HG03432 (cell line): ENCODE data around the gene UPK3B.
"Not testable (repeated sequence)": the region's sequence is repeated elsewhere in the genome, so short reads cannot be mapped to it uniquely, and the experiment has no call there.

Experiments
- ATAC-seq: cut with Tn5 transposase; IDR thresholded peaks from one replicate; pipeline ENCODE4 v1.9.1; 2021; ENCODE audit warnings: mild to moderate bottlenecking, moderate library complexity; ENCODE audit not compliant: unreplicated experiment

Gene UPK3B

DNA sequence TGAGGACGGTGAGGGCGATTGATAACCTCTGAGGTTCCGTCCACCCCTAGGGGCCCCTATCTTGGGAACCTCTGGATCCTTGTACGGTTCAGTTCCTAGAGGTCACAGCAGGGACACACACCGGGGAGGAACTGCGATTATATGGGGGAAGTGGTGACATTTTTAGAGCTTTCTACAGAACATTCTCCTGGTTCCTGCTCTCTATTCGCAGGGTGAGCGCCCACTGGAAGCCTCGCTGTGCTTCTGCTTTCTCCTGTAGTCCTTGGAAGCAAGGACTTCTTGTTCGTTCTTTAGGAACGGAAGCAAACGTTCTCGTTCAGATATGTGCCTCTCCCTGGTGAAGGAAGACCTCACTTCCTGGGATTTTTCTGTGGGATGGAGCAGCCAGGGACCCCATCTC is 22.4 kb upstream of the UPK3B start:
- ATAC-seq: not testable (repeated sequence)

DNA sequence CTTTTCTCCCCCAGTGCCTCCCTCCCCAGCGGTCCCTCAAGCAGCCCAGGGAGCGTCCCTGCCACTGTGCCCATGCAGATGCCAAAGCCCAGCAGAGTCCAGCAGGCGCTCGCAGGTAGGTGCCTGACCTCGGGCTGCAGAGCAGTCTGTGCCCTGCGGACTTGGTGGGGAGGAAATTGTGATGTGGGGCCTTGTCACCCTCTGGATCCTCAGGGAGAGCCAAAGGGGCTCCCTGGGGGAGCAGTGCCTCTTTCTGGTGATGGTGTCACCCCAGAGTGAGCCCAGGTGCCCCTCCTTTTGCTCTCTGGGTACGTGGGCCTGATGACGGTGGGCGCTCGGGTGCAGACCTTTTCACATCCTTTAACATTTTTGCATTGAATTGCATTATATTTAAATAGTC is 18.2 kb upstream of the UPK3B start:
- ATAC-seq: not testable (repeated sequence)

DNA sequence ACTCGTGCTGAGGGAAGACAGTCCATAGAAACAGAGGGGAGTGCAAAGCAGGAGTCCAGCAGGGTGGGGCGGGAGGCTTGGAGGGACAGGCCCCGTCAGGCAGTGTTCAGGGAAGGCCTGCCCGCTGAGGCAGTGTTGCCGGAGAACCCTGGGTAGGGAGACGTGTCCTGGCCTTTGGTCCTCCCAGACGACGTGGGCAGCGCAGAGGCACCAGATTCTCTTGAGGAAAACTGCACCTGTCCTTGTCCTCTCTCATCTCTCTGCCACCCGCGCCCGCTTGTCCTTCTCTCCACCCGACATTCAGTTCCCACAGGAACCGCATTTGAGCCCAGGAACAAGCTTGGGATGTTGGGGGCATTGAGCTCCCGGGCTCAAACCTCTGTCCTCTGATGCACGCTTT is 14.6 kb upstream of the UPK3B start:
- not testable (repeated sequence) for ATAC-seq

DNA sequence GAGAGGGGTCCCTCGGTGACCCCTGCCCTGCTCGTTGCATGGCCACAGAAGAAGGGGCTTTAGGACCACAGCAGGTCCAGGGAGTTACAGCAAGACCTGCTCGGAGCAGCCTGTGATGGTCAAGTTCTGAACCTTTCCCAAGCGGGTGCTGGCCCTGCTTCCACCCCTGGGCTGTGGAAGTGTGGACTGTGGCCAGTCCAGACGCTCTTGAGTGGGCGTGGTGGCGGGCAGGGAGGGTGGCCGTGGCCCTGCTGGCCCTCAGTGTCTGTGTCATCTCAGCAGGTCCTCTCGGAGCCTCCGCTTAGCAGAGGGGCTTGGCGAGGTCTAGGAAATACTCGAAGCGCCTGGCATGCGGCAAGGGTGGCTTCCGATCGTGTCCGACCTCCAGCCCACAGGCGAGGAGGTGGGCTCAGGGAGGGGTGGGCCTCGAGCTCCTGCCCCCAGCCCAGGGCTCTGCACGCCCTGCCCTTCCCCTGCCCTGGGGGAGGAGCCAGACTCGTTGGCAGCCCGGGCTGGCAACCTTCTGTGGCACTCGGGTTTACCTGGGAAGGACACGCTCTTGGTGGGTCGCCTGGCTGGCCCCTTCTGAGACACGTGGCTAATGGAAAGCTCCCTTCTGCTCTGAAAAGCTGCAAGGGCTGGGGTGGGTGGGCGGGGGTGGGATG is 12.3 kb upstream of the UPK3B start:
- ATAC-seq: not testable (repeated sequence)

DNA sequence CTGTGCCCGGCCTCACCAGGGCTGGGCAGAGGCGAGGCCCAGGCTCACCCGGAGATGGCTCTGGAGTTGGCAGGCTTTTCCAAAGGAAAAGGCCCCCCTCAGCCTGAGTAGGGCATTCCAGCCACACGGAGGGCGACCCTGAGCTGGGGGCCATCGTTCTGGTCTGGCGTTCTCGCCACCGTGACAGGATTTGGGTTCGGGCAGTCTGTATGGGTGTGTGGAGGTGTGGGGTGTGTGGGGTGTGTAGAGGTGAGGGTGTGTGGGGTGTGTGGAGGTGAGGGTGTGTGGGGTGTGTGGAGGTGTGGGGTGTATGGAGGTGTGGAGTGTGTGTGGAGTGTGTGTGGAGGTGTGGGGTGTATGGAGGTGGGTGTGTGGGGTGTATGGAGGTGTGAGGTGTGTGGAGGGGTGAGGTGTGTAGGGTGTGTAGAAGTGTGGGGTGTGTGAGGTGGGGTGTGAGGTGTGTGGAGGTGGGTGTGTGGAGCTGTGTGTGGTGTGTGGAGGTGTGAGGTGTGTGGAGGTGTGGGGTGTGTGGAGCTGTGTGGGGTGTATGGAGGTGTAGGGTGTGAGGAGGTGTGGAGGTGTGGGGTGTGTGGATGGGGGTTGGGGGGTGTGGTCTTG is 11.7 kb upstream of the UPK3B start:
- ATAC-seq: not testable (repeated sequence)

DNA sequence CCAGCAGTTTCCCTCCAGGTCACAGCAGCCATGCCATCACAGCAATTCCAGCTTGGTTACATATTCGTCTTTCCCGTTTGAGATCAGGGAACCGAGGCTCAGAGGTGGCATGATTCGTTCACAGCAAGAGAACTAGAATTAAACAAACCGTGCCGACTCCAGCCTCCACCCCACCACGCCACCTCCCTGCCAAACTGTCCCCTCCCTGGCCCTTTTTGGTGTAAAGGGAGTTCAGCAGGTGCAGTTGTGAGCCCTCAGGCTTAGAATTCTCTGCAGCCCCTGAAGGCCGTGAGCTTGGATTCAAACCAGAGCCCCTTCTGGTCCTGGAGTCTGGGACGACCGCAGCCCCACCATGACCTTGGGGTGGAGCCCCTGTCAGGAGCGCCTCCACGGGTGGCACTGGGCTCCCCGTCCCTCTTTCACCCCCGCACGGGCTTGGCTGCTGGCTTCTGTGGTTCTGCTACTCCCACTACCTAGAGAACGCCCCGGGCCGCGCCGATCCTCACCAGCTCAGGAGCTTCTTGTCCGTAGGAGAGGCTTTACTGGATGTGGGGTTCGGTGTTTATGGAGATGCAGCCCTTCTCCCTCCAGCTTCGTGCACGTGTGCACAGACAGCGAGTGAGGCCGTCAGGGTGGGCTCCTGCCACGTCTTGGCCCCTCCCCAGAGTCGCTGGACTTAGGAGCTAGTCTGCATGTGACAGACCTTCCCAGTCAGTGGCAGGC is 11.0 kb upstream of the UPK3B start:
- ATAC-seq: not testable (repeated sequence)

DNA sequence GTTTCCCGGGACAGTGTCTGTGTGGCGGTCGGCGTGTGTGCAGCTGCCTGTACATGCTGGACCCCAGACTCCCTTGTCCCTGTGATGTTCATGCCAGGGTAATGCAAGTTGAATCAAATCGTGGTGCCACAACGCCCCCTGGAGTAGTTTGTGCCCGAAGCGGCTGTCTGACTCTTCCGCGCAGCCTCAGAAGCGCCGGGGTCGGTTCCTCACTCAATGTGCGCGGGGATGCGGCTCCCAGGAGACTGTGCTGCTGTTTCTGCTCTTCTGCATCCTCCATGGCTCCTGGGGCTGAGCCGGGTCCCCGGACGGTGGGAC is 10.5 kb upstream of the UPK3B start:
- ATAC-seq: not testable (repeated sequence)

DNA sequence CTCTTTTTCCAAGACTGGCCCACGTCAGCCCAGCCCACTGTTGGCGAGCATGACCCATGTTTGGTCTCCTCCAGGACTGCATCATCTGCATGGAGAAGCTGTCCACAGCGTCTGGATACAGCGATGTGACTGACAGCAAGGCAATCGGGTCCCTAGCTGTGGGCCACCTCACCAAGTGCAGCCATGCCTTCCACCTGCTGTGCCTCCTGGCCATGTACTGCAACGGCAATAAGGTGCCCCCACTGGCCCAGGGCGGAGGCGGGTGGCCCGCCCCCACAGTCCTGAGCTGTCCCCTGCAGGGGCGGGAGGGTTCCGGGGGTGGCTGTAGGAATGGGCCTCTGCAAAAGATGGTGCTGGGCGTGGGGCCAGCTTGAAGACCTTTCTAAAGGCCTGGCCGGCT is 8.1 kb upstream of the UPK3B start:
- not testable (repeated sequence) for ATAC-seq

DNA sequence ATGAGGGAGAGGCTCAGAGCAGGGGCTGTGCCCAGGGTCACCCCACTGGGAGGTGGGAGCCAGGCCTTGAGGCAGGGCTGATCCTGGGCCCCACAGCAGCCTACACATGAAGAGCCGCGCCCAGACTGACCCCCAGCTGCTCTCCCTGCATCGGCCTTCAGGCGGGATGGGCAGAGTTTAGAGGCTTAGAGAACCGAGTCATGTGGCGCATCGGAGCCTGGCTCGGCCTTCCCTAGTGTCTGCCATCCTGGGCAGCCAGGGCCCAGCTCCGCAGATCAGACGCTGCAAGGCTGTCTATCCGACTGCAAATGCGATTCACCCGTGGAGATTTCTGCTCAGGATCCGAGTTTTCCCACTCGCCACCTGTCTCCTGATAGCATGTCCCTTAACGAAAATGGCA is 7.5 kb upstream of the UPK3B start:
- not testable (repeated sequence) for ATAC-seq

DNA sequence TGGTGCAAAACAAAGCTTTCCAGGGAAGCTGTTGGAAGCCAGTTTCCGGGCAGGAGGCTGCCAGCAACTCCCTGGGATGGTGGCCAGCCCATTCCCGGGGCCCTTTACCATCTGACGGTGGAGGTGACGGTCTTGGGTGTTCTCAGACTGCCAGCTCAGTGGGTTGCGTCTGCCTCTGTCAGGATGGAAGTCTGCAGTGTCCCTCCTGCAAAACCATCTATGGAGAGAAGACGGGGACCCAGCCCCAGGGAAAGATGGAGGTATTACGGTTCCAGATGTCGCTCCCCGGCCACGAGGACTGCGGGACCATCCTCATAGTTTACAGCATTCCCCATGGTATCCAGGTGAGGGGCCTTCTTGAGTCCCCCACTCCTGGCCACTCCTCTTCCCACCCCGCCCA is 7.1 kb upstream of the UPK3B start:
- not testable (repeated sequence) for ATAC-seq

DNA sequence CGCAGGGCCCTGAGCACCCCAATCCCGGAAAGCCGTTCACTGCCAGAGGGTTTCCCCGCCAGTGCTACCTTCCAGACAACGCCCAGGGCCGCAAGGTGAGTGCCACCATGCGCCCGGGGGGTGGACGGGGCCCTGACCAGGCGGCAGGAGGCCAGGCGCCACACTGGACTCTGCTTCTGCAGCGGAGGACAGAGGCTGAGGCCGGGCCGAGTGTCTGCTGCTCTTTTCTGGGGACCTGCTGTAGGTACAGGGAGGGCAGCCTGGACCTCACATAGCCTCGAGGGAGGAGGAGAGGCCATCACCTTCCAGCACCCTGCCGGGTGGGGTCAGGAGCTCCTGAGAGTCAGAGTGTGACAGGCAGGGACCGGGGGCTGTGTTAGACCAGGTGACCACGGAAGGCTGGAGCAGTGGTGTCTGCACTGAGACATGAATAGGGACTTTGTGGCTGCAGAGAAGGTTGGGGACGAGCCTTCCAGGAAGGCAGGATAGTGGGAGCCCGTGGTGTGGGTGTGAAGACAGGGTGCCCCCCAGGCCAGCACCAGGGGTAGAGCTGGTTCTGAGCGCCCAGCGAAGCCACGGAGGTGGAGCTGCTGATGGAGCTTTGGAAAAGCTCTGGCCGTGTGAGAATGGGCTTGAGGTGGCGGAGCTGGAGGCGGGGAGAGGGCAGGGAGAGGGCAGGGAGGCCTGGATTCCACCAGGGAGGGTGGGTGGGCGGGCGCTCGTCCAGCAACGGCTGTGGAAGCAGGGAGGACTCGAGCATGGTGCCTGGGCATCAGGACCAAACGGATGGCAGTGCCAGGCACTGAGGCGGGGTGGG is 5.8 kb upstream of the UPK3B start:
- not testable (repeated sequence) for ATAC-seq

DNA sequence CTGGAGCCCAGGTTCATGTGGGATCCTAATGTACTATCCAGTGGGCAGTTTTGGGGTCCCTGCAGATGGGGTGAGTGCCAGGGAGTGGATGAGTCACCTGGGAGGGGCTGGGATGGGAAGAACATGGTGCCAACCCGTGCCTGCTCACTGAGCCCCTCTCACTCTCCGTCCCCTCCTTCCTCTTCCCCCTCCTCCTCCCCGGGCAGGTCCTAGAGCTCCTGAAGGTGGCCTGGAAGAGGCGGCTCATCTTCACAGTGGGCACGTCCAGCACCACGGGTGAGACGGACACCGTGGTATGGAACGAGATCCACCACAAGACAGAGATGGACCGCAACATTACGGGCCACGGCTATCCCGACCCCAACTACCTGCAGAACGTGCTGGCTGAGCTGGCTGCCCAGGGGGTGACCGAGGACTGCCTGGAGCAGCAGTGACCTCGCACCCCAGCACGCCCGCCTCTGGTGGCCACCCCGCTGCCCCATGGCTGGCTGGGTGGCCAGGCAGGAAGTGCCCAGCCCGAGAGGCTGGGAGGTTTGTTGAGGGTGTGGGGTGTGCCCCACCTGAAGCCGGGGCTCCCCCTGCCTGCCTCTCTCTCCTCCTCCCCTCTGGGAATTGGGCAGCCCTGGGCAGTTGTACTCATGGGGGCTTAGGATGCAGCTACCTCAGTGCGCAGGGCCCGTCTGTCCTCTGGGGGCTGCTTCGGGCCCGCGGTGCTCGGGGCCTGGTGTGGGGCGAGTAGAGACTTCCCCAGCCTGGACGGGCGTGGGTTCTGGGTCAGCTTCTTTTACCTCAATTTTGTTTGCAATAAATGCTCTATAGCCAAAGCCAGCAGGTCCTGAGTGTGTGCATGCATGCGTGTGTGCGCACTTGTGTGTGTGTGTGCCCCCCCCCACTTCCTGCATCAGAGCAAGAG is 4.9 kb upstream of the UPK3B start:
- ATAC-seq: no peak

DNA sequence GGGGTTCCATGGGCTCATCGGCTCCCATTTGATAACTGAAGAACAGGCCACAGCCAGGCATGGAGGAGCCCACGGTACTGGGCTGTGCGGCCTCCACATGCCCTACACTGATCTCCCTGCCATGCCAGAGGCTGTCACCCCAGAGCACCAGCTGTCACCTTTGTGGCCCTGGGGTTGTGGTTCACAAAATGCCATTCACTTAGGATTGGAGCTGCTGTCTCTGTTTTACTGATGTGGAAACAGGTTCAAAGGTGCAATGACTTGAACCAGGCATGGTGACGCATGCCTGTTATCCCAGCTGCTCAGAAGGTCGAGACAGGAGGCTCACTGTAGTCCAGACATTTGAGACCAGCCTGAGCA is 4.3 kb upstream of the UPK3B start:
- no peak for ATAC-seq

DNA sequence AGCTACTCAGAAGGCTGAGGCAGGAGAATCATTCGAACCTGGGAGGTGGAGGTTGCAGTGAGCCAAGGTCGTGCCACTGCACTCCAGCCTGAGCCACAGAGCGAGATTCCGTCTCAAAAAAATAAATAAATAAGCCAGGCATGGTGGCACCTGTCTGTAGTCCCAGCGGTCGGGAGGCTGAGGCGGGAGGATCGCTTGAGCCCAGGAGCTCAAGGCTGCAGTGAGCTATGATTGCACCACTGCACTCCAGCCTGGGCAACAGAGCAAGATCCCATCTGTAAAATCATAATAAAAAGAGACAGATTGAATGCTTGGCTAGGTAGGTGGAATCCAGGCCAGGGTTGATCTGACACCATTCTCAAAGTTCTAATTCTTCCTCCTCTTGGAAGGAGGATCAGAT is 3.7 kb upstream of the UPK3B start:
- ATAC-seq: not testable (repeated sequence)

DNA sequence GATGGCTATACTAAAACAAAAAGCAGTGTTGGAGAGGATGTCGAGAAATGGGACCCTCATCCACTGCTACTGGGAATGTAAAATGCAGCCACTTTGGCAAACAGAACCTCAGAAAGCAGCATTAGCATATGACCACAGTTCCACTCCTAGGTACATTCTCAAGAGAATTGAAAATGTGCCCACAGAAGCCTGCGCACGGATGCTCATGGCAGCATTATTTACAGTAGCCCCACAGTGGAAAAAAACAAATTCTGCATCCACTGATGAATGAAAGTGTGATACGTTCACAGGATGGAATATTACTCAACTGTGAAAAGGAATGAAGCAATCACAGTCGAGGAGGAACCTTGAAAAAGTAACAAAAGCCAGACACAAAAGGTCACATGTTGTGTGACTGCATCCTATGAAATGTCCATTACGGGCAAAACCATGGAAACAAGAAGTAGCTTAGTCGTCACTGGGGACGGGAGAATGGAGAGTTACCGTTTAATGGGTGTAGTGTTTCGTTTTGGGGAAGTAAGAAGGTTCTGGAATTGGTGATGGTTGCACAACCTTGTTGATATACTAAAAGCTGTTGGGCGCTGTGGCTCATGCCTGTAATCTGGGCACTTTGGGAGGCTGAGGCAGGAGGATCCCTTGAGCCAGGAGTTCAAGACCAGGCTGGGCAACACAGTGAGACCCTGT is 2.5 kb upstream of the UPK3B start:
- ATAC-seq: no peak

DNA sequence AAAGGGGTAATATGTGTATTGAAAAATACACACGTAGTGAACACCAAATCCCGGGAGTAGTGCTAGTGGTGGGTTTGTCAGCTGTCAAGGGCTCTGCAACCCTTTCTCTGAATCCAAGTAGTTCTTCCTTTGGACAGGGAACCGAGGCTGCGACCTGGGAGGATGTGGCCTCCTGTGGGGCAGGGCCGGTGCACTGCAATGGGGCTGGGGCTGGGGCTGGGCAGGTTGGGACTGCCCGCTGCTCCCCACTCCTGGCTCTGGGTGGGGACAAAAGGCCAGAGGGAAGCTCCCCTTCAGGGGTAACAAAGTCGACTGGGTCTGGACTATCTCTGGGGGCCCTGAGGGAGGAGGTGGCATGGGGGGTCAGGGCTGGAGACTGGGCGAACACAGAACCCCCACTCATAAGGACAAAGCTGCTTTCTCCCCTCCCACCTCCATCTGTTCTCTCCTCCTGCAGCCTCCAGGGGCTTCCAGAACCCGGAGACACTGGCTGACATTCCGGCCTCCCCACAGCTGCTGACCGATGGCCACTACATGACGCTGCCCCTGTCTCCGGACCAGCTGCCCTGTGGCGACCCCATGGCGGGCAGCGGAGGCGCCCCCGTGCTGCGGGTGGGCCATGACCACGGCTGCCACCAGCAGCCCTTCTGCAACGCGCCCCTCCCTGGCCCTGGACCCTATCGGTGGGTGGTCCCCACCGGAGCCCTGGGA is 1.0 kb downstream of the UPK3B start:
- ATAC-seq: not testable (repeated sequence)

DNA sequence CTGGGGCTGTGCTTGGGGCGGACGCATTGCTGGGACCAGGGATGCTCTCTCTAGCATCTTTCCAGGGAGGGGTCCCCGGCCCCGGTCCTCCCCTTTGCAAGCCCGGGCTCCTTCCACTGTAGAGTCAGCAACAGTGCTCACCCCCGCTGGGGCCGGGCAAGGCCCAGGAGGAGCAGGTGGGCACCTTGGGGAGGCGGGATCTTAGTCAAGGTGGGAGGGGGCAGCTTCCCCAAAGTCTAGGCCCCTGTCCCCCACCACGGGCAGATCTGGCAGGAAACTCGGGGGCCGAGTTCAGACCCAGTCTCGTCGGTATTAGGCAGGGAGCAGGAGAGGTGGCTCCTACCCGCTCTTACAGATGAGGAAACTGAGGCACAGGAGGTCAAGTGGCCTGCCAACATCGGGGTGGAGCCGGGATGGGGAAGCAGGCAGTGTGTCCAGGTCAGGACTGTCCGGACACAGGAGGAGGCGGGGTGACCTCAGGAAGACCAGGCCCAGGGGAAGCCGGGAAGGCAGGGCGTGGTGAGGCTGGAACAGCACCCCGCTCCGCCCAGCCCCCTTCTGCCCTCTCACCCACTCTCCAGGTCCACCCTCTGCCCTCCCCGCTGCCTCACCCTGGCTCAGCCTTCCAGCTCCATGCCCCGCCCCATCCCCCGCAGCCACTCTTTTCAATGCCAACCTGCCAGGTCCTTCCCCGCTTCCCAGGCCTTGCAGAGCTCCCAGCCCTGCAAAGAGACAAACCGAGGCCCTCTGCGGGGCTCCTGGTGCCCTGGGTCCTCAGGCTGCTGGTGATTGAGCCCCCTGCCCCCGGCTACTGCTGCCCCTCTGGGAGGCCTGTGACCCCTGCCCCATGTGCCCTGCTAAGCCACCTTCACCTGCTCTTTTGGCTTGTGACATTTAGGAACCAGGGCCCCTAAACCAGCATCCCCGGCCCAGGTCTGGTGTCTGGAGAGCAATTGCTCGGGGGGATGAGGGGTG is 1.8 kb downstream of the UPK3B start:
- not testable (repeated sequence) for ATAC-seq
